Activated naive CD4-positive, alpha-beta T cell treated with Interleukin-2 at 50 U/mL for 16 hours (primary cell): Measurements from ENCODE around the gene DOCK2.

Experiments
- DNase-seq: peaks from one replicate; pipeline ENCODE4 v3.0.0-alpha.2; 2020

The DOCK2 gene

DNA sequence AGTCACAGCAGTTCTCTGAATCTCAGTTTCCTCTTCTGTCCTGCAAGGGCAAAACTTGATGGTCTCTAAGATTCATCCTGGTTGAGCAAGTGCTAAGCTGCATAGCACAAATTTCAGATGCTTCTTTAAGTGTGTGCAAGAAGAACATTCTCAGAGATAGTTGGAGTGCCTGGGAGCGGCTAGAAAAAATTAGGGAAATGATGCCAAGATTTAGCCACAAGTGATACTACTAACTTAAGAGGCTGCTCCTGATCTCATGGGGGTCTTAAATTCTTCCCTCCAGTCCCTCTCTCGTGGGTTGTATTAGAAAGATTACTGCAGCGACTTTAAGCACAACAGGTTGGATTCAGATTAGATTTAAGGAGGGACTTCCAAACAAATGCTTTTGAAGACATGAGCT lies 319.1 kb downstream of the DOCK2 start:
- no peak for DNase-seq

DNA sequence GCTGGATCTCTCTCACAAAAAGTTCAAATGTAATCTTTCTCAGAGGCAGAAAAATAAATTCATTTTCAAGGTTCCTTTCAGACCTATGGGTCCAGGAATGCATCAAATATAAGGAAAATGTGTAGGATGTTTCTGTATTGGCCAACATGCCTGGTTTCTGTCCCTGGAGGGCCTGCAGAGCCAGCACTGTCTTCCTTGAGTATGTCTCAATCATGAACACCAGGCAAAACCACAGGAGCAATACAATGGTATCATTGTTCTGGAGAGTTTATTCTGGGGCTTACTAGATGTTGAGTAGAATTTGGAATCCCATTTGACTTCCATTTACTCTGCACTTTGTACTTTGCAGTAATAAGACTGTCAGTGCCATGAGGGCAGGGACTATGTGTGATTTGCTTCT lies 319.7 kb downstream of the DOCK2 start:
- no peak for DNase-seq

DNA sequence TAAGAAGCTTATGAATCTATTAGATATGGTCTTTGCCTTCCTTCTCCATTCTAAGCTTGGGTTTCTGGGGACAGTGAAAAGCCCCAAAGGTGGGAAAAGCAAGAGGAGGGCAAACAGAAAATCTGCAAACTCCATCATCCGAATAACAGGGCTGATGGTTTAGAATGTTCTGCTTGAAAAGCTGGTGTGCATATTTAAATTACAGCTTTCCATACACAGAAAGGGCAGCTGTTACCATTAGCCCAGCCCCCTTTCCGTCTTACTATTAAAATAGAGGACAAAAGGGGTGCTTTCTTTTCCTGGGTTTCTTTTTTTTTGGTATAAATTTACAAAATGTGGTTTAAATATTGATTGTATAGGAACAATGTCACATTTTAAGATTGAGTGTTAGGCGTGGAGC lies 321.2 kb downstream of the DOCK2 start:
- no peak for DNase-seq

DNA sequence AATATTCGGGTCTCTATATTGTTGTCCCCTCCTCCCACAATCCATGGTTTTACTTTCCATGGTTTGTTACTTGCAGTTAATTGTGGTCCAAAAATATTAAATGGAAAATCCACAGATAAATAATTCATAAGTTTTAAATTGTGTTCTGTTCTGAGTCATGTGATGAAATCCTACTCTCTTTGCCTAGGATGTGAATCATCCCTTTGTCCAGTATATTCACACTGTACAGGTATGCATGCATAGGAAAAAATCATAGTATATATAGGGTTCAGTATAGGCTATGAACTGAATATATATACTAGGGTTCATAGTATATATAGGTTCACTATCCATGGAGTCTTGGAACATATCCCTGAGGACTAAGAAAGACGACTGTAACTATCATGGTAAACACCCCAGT lies 323.6 kb downstream of the DOCK2 start:
- no peak for DNase-seq

DNA sequence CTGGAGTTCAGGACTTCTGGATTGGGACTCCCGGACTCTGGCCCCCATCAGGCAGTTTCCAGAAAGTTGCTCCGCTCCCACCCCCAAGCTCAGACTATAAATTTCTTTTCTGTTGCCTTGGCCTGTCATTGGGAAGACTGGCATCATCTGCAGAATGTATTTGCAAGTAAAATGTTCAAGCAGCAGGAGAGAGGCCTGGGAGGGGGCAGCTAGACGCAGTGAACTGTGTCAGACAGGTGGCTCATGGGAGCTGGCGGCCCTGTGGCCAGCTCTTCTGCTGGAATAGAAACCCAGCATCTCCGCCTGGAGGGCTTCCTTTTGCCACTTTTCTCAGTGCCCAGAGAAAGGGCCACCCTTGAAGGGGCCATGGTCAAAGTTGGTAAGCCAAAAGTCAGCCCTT lies 327.2 kb downstream of the DOCK2 start:
- no peak for DNase-seq

DNA sequence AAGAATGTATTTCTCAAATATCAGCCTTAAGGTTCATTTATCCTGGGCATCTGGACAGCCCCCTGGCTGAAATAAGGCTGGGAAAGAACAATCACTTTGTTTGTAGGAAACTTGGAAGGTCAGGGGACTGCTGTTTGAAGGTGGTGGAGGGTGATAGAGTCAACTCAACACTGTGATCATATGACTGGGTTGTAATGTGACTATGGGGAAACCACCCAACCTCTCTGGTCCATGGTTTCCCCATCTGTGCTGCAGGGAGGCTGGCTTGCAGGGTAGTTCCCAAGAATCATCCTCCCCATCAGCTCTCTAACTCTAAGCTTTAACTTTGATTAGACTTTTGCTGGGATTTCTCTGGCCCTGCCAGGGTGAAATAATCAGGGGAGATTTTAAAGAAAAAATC lies 333.3 kb downstream of the DOCK2 start:
- no peak for DNase-seq

DNA sequence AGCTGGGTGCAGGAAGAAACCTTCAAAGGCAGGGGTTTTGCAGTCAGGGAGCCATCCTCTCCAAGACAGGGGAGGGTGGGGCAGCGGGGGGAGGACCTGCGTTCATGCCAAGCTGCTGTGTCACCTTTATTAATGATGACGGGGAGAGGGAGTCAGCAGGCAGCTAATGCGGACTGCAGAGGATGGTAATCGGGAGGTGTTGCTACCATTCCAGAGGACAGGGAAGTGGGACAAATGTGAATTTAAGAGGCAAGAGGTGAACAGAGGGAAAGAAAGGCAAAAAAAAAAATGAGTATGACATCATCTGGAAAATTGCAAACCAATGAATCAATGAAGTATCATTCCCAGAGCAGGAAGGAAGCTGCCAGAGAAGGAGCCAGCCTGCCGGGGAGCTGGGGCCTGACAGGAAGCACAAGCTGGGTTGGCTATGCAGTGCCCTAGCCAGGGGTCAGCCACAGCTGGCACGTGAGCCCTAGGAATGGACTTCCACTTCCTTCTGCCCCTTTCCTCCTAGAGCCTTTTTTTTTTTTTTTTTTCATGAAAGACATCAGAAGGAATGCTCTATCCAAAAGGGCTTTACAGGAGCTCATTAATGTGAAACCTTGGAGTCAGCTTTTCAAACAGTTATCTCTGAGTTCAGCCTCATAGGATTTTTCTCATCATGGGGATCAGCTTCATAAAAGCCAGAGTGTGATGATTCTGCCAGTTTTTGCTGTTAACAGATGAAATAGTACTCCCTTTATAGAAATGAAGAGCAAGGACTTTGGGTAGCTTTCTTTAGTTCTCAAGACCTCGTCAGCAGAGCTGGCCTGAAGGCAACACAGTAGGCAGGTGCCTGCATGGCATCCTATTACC lies 334.1 kb downstream of the DOCK2 start:
- no peak for DNase-seq

DNA sequence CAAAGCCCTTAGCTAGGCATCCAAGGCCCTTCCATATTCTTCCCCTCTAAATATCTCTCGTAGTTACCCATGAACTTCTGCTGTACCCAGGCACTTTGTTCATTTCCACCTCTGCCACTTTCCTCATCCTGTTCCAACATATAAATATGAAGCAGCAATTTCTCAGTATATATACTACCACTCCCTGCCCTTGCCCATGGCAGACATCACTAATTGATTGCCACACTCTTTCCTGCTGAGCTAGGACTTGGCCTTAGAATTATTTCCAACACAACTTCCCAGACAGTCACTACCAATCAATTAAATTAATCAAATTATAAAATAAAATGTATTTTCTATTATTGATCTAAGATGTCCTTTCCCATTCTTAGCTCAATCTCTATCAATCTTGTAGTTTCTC lies 334.7 kb downstream of the DOCK2 start:
- DNase-seq: no peak

DNA sequence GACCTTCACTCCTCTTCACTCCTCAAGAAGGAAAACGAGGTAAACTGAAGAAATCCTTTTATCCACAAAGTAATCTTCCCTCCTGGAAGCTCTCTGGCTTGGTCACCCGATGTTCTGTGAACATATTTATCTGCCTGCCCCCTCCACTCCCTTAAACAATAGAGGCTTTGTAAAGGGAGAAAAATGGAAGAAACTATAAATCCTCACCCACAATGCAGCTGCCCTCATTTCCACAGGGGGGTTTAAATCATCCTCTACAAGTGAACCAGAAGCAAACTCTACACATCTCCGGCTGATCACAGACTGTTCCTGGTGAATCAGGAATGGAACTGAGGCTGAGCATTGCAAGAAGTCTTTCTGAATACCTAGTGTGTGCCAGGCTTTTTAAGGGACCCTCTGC lies 336.0 kb downstream of the DOCK2 start:
- DNase-seq: no peak

DNA sequence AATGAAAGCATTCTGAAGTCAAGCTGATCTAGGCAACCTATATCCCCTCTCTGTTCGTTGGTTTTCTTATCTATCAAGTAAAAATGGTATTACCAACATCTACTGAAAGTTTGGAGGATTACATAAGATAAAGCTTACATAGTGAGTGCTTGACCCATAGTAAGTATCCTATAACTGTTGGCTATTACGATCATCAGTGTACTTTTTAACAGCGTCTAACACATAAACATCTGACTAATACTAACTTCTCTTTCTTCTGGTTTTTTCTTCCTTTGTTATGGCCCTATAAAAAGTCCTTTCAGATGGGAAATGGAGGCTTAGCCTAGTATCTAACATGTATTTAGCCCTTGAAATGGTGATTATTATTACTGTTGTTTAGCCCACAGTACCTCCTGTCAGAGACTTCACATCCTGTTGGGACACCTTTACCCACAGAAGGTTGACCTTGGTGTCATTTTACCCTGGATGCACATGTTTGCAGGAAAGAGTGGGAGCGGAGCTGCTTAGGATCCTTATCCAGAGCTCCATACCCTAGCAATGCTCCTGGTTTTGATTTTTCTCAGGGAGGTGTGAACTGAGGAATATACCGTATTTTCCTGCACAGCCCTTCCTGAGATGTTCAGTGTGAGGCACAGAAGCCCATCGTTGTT lies 337.2 kb downstream of the DOCK2 start:
- no peak for DNase-seq

DNA sequence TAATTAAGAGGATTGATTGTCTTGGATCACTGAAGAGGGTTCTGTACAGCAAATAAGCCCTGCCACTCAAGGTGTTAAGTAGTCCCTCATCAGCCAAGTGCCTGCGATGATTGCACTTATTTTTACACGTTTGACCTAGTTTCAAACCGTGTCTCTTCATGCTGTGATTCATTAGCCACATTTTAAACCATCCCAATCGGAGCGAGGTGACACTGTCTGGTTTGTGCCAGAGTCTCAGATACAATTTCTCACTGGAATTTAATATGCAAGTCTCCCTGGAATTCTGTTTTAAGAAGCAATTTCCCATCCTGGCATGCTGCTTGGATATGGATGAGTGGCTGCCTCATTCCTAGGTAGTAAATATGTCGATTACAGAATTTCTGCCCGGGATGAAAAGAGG lies 341.6 kb downstream of the DOCK2 start:
- DNase-seq: no peak

DNA sequence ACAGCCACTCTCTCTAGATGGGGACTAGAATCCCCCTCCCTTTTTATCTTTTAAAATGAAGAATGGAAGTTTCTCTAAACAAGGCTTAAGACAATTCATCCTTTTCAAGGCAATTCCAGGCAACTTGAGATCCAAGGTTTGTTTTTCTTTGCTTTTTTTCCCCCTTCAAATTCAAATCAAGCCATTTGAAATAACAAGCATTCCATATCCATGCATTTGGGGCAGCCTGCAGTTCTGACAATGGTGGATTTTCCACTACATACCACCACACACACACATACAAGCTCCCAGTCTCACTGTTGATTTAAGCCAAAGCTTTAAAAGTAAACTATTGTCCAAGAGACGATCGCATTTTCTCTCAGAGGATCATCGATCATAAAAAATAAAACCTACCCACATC lies 342.8 kb downstream of the DOCK2 start:
- no peak for DNase-seq

DNA sequence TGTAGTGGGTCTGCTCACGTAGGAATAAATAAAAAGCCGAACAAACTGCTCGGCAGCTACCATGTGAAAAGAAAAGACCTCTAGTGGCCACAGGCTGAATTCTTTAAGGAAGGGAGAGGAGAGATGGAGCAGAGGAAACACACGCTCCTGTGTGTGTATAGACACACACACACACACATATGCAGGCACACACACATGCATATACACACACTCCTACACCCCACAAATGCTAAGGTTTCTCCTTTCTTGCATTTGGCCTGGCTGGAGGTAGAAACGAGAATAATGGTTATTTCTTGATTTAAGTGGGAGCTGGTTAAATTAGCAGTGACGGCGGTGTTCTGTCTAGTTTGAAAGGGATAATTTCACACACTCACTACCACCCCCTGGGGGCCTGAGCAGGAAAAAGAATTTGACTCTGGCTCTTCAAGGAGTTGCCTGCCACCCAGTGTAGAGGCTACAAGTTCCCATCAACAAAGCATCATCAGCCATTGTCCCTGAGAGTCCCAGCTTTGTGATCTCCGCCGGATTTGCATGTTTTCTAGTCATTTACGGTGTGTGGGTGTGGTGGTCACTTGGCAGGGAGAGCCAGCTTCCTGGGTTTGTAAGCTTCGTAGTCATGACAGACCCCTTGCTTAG lies 343.5 kb downstream of the DOCK2 start, which contains the start of gene INSYN2B:
TSS of gene INSYN2B (minus strand) at position 78 of the 636 bp plus-strand sequence. CDS start 96,597 bp downstream, outside the sequence.
- DNase-seq: peak; percentile 8

DNA sequence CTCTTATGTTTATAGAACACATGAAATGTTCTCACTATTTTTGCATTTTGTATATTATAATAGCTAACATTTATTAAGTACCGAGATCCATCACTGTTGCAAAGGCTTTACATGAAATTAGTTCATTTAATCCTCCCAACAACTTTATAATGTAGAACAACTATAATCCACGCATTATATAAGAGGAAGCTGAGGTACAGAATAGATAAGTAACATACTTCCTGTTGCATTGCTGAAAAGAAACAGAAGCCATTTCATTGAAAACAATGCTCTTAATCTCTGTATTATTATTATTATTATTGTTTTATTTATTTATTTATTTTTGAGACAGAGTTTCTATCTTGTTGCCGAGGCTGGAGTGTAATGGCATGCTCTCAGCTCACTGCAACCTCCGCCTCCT lies 351.1 kb downstream of the DOCK2 start:
- DNase-seq: no peak

DNA sequence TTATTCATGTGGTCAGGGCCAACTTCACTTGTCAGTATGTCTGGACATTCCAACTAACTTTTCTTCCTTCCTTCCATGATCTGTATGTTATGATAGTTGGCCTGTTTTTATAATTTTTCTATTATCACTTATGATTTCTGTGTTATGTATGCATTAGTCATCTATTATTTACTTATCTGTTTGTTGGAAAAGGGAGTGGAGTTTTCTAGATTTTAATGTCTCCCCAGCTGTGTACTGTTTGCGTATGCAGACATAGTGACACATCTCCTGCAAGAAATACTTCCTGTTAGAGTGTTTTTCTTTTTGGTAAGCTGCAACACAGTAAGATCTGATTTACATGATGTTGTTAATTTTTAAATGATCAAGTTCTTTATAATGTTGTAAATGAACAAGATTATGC lies 351.9 kb downstream of the DOCK2 start:
- DNase-seq: no peak

DNA sequence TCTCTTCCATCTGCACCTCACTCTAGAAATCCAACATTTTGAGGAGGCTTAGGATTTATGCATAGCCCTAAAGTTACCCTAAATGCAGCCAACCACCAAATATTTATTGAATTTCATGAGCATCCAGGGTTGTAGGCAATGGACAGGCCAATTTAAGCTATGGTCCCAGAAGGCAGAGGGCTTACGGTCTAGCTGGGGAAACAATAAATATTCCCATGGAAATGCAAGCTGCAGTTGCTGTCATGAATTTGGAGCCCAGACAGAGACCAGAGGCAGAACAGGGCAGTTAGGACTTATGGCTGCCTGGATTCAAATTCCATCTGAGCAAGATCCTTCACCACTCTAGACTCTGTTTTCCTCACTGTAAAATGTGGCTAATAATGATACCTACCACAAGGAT lies 352.3 kb downstream of the DOCK2 start:
- no peak for DNase-seq

DNA sequence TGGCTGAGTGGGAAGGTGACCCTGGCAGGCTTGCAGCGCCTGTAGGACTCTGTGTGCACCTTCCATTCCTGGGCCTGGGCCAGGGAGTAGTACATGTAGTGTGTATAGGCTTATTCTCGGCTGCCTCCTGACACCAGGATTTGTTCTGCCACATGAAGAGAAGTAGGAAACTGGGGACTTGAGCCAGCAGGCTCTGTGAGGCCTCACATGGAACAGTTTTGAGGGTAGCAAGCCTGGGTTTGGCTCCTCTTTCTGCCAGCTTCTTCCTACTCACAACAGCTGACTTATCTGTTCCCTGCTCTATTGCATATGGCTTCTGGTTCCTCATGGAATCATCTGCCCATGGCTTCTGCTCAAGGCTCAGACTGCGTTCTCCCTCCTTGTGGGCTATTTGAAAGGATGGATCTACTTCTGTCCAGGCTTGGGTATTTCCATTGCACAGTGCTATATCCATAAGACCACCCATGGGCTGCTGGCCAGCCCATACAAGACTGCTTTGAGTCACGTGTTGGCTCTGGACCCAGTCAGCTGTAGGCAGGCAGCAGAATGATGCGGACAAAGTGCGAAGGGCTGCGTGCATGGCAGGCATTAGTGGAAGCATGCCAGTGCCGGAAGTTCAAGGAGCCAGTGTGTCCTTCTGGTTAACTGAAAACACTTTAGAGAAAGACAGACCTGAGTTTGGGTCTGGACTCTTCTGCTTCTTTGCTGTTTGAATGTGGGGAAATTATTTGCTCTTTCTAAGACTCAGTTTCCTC lies 354.2 kb downstream of the DOCK2 start:
- DNase-seq: no peak

DNA sequence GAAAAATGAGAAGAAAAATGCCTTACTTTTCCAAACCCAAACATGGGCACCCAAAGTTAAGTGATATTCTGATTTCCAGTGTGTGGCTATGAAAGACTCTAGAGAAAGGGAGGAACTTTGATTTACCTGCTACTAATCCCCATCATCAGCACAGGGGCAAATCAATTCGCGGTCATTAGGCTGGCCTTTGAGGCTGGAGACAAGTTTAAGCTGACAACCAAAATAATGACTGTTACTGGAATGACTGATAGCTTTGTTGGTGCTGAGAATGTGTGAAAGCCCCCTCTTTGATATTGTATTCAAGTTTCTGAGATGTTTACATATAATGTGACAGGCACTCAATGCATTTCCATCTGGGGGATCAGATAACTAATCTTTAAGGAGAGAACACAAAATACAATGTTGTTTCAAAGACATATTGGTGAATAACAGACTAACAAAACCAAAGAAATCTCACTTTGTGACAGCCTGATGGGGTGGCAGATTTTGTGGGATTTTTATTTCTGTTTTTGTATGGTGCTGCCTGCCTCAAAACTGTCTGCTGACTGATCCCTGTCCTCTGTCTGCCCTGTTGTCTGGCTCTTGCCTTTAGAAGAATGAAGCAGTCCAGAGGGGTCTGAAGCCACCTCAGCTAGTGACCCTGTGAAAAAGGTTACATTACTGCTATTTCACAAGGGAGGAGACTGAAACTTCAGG lies 355.9 kb downstream of the DOCK2 start:
- no peak for DNase-seq

DNA sequence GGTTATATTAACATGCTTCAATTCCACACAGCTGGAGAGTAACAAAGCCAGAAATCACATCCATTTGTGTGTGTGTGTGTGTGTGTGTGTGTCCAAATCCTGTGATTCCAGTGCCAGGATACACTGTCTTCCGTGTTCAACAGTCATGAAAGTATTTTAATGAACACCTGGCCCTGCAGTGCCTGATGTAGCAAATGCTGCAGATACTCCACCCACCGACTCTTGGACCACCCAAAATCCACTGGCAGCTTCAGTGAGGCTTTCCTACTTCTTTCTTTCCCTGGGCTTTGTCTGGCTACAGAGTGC lies 356.4 kb downstream of the DOCK2 start:
- no peak for DNase-seq

DNA sequence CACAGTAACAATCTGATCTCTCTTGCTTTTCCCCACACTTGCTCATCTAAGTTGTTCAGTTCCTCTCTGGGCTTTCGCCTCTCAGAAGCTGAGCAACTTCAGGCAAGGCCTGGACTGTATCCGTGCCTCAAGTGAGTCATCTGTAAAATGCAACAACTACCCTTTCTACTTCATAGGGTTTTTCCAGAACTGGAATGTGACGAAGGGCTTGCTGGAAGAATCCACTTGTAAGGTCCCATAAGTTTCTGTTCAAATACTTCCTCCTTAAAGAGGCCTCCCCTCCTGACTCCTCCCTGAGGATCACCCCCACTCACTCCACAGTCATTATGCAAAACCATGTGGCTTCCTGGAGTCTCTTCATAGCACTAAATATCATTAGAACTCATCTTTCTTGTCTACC lies 360.7 kb downstream of the DOCK2 start:
- no peak for DNase-seq

DNA sequence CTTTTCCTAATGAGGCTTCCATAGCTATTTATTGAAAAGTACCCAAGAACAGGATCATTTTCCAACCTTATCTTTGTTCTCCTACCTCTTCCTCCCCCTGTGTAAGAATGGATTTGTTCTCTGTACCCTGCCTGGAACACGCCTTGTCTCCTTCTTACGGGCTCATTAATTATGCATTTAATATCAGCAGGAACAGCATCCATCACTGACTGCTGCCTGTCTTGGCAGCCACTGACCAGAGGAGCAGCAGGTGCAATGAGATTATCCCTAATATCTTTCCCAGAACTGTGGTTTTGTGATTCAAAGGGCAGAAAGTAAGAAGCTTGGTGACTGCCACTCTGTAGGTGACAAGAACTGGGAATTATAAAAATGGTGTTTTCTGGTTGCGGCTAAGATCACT lies 362.5 kb downstream of the DOCK2 start:
- no peak for DNase-seq

DNA sequence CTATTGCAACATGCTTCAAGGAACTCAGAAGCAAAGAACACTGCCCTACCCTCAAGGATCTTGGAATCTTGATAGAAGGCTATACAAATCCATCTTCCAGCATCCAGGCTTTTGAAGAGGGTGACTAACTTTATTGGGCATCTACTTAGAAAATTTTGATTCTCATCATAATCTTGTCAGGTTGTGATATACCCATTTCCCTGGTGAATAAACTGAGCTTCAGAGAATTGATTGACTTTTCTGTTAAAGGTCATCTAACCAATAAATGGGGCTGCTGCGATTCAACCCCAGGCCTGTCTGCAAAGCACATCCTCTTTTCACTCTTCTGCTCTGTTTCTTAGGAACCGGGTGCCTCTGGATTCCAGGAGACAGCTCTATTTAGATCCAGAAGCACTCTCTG lies 363.1 kb downstream of the DOCK2 start:
- DNase-seq: no peak

DNA sequence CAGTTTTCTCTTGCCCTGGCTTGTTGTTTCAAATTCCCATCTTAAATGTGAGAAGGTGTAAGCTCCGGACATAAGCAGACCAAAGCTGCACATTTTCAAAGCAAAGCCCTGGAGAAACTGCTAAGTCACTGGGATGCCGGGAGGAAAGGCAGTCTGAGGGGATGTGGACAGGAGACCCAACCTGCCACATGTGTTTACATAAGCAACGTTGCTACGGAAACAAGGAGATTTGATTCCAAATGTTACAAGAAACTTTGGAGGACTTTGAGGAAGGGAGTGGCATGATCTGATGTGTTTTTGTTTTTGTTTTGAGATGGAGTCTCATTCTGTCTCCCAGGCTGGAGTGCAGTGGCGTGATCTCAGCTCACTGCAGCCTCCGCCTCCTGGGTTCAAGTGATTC lies 368.9 kb downstream of the DOCK2 start:
- DNase-seq: no peak
